HG03342 (cell line): ENCODE results near the gene UBE2J1.
A peak's percentile ranks its signal among the peaks of the same experiment; 100 is the strongest.

Experiments
- ATAC-seq: cut with Tn5 transposase; IDR thresholded peaks from one replicate; pipeline ENCODE4 v1.9.1; 2021; ENCODE audit warnings: mild to moderate bottlenecking, moderate library complexity; ENCODE audit not compliant: unreplicated experiment

Gene UBE2J1

GRCh38 chr6:89368107-89368506 lies 15.6 kb upstream of the UBE2J1 start:
- ATAC-seq: no peak

- no peak for ATAC-seq
Observed at GRCh38 chr6:89364586-89364985, 12.1 kb upstream of the UBE2J1 start.

GRCh38 chr6:89361171-89361570 lies 8.6 kb upstream of the UBE2J1 start:
- no peak for ATAC-seq

GRCh38 chr6:89360415-89360999 lies 8.0 kb upstream of the UBE2J1 start:
- ATAC-seq: peak; percentile 54

- ATAC-seq: no peak
Observed at GRCh38 chr6:89359561-89359960, 7.0 kb upstream of the UBE2J1 start.

DNA sequence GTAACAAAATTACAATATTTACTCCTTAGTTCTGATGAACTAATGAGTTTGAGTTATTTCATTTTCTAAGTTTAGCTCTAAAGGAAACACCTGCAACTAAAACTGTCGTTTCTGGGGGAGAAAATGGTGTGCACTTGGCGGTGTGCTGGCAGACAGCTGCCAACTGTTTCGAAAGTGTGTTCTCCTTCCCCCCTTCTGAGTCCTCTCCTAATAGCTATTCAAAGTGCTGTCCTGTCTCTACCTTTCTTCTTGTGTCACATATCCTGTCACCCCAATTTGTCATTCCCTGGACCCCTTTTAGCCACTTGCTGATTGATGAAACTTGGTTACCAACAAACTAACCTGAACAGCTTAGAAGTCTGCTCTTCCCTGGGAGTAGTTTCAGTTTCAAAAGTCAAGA lies 4.9 kb upstream of the UBE2J1 start:
- peak; percentile 46 for ATAC-seq

GRCh38 chr6:89356642-89357170 lies 4.2 kb upstream of the UBE2J1 start:
- ATAC-seq: no peak

DNA sequence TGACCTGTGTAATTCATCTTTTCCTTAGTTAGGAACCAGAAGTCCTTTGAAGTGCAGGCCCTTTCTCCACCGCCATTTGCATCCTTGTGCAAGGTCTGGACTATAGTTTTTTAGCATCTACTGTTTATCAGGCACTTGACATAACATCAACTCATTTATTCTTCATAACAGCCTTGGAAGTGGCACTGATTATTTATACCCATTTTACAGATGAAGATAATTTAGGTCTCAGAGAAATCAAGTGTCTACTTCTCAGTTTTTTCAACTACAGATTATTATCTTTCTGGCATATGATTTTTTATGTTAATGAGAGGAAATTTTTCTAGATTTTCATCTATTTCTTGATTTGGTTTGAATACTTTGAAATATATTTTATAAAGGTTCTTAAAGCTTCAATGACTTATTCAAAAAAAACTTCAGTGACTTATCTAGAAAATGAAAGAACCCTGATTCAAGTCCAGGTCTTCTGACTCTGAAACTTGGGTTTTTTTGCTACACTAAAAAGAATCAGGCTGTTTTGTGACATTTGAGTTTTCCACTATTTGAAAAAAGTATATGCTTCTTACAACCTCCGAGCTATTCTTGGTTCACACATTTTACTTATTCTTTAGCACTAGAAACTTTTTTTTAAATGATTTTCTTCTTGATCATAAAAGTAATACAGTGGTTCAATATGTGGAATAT lies 3.1 kb upstream of the UBE2J1 start:
- ATAC-seq: no peak

- ATAC-seq: peak; percentile 20
Observed at GRCh38 chr6:89353702-89354392, 1.3 kb upstream of the UBE2J1 start.

- ATAC-seq: no peak
Observed at GRCh38 chr6:89353118-89353556, 615 bp upstream of the UBE2J1 start.

GRCh38 chr6:89351671-89352277 lies 748 bp downstream of the UBE2J1 start:
- no peak for ATAC-seq

- peak; percentile 40 for ATAC-seq
Observed at GRCh38 chr6:89350281-89350966, 2.1 kb downstream of the UBE2J1 start.

- ATAC-seq: no peak
Observed at GRCh38 chr6:89348372-89348771, 4.2 kb downstream of the UBE2J1 start.

- no peak for ATAC-seq
Observed at GRCh38 chr6:89347825-89348224, 4.7 kb downstream of the UBE2J1 start.

- ATAC-seq: no peak
Observed at GRCh38 chr6:89346433-89346832, 6.1 kb downstream of the UBE2J1 start.

DNA sequence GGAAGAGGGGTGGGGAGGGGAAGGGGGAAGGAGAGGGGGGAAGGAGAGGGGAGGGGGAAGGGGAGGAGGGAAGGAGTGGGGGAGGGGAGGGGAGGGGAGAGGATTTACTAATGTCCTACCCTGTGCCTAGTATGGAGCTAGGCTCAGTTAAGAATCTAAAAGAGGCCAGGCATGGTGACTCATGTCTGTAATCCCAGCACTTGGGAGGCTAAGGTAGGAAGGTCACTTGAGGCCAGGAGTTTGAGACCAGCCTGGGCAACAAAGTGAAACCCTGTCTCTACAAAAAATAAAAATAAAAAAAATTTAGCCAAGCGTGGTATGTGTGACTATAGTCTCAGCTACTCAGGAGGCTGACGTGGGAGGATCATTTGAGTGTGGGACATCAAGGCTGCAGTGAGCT lies 13.0 kb downstream of the UBE2J1 start:
- no peak for ATAC-seq

DNA sequence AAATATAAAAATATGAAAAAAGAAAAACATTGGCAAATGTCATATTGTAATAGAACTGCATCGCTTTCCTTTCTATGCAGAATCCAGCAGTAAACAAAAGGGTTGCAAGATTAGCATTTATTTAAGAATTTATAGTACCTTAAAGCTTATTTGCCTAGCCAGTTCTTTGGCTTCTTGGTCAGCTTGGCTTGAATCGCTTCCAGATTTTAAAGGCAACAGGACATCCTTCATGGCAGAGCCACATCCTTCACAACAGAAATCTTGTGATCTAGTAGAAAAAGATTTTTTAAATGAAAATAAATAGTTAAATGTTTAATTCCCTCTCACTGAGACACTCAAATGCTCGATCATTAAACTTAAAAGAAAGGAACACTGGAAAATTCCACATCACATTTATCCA lies 17.4 kb downstream of the UBE2J1 start:
- no peak for ATAC-seq

GRCh38 chr6:89330910-89331309 lies 21.6 kb downstream of the UBE2J1 start:
- no peak for ATAC-seq

- ATAC-seq: no peak
Observed at GRCh38 chr6:89328976-89329375, 23.5 kb downstream of the UBE2J1 start.

DNA sequence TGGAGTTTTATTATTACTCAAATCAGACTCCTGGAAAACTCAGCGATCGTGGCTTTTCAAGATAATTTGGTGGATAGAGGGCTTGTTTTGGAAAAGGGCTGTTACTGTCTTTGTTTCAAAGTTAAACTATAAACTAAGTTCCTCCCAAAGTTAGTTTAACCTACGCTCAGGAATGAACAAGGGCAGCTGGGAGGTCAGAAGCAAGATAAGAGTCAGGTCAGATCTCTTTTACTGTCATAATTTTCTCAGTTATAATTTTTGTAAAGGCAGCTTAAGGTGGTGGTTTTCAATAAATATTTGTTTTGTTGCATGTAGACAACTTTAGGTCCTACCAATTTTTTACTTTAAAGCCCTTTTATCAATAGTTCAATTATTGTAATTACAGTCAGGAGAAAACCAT lies 28.2 kb downstream of the UBE2J1 start:
- no peak for ATAC-seq

- ATAC-seq: no peak
Observed at GRCh38 chr6:89323511-89323971, 29.0 kb downstream of the UBE2J1 start.
